Activated CD4-positive, alpha-beta memory T cell treated with anti-CD3 and anti-CD28 coated beads for 36 hours (primary cell): Measurements from ENCODE around the gene SLC66A1. TPM values are rescaled to one million over a fixed set of nuclear protein-coding genes. Genes with fewer than 3 reads are reported as not detected.

Experiments used
- total RNA-seq, 2 experiments: library from RNA; stranded (reverse); gene quantifications; one replicate each; pipeline ENCODE4 v1.2.3, GENCODE V29; 2021

The SLC66A1 gene
- total RNA-seq, 2 experiments from 2014 or later, result 6.8 to 7.9 TPM

Other genes with a start within 250 kb of the SLC66A1 start
- 100 to 1,000 TPM; 104 to 116 TPM for gene UBR4, start 102.1 kb upstream of the SLC66A1 start, total RNA-seq
- 10 to 100 TPM; 46.6 to 49.3 TPM for gene EMC1, start 60.8 kb upstream of the SLC66A1 start, total RNA-seq
- 10 to 100 TPM; 83.0 to 83.8 TPM for gene MRTO4, start 60.5 kb upstream of the SLC66A1 start, total RNA-seq
- gene AKR7A3, start 23.6 kb upstream of the SLC66A1 start, total RNA-seq, result under 1 TPM; 0.80 to 0.88 TPM
- 10 to 100 TPM; 45.5 to 49.4 TPM for gene AKR7A2, start 182 bp upstream of the SLC66A1 start, total RNA-seq
- gene CAPZB, start 173.2 kb downstream of the SLC66A1 start, total RNA-seq, result 100 to 1,000 TPM; 388 to 419 TPM